Activated T-helper 1 cell treated with anti-CD3 and anti-CD28 coated beads, Interleukin-2, amount 50 U/mL, for 16 hours (primary cell): ENCODE data around the gene PRKAG2.
"Not testable (repeated sequence)": the region's sequence is repeated elsewhere in the genome, so short reads cannot be mapped to it uniquely, and the experiment has no call there.

Experiments
- DNase-seq, 2 donors: peaks; one replicate each; pipeline ENCODE4 v3.0.0-alpha.2; 2020; ENCODE audit warnings: low read depth in 1 of 2, low spot score in 1 of 2

Gene PRKAG2

GRCh38 chr7:151806204-151806603 lies 70.7 kb downstream of the PRKAG2 start:
- no peak for DNase-seq

DNA sequence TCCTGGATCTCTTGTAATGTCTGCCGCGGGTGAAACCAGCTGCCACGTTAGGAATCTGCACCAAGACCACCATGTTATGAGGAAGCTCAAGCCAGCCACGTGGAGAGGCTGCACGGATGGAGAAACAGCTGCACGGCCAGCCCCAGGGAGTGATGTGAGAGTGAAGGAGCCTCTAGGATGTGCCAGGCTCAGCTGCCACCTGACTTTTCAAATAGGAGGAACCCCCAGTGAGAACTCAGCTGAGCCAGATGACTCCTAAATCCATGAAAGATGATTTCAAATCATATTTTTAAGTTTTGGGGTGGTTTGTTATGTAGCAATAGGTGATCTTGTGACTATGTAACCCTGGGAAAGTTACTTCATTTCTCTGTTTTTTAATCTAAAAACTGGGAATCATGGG lies 71.7 kb downstream of the PRKAG2 start:
- no peak for DNase-seq

DNA sequence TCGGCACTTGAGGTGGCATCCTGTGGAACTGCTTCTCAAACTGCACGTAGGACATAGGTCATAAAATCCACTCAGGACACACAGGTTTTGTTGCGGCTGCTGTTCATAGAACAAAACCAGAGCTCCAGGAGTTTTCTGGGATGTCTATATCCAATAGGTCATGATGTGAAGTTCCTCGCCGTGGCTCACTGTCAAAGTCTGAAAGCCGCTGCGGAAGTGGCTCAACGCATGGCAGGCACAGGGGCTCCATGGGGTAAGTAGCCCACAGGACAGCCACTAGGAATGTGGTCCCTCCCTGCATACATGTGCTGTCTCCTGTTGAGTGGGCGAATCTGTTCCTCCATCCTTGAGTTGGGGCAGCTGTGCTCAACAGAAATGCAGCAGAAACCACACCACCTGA lies 72.2 kb downstream of the PRKAG2 start:
- no peak for DNase-seq

GRCh38 chr7:151803841-151804240 lies 73.1 kb downstream of the PRKAG2 start:
- DNase-seq, result no peak

GRCh38 chr7:151802469-151802846 lies 74.5 kb downstream of the PRKAG2 start:
- no peak for DNase-seq

- DNase-seq, result no peak
Measured at GRCh38 chr7:151801782-151802468, 75.0 kb downstream of the PRKAG2 start.

- no peak for DNase-seq
Measured at GRCh38 chr7:151801291-151801690, 75.6 kb downstream of the PRKAG2 start.

DNA sequence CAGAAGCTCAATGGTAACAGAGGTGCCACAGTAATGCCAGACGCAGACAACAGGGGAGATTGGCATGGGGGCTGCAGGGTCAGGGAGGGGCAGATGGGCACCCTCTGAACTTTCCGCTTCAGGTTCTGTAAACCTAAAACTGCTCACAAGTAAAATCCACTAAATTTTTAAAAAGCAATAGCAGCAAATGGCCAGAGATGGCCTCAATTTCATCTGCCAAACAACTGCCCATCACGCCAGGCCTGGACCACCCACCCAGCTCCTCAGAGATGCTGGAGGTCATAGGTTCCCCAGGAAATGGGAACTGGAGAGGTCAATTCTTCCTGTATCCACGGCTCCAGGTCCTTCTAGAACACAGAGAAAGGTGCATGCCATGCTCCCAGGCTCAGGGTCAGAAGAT lies 76.1 kb downstream of the PRKAG2 start:
- no peak for DNase-seq

GRCh38 chr7:151800391-151800790 lies 76.5 kb downstream of the PRKAG2 start:
- no peak for DNase-seq

GRCh38 chr7:151799506-151799905 lies 77.4 kb downstream of the PRKAG2 start:
- DNase-seq, result no peak

DNA sequence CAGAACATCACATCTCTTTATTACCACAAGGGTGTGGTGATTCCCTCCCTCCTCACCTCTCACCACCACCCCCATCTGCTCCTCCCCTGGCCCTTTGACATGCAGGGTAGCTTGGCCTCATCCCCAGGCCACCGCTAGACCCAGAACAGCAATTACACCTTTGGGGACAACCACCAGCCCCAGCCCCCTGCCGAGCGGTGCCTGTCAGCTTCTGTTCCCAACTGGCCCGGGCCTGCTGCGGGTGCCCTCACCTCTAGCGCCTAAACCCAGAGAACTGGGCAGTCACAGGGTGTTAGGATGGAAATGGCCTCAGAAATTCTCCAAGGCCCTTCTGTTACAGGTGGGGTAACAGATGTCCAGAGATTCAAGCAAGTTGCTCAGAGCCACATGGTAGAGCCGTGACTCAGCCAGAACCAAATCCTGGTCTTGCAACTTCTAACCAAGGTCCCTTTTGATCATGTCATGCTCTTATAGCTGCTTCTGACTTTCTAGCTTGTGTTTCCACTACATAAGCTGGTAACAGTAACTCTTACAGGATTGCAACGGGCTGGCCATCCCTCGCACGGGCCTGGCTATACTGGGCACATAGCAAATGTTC lies 78.0 kb downstream of the PRKAG2 start:
- DNase-seq, result no peak

DNA sequence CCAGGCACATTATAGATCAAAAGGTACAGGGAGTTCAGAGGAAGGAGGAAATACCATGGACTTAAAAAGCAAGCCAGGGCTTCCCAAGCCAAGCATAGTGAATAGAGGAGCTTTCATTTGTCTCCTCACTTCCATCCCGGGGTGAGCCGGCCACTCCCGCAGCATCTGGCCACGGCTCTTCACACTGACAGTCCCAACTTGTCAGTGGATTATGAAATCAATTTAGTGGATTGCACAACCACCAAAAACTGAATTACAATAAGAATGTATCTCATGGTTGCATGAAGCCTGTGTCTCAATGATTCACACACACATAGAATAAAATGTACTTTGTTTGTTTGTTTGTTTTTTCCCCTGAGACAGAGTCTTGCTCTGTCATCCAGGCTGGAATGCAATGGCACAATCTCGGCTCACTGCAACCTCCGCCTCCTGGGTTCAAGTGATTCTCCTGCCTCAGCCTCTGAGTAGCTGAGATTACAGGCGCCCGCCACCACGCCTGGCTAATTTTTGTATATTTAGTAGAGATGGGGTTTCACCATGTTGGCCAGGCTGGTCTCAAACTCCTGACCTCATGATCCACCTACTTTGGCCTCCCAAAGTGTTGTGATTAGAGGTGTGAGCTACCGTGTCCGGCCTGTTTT lies 79.1 kb downstream of the PRKAG2 start:
- DNase-seq, result not testable (repeated sequence)

DNA sequence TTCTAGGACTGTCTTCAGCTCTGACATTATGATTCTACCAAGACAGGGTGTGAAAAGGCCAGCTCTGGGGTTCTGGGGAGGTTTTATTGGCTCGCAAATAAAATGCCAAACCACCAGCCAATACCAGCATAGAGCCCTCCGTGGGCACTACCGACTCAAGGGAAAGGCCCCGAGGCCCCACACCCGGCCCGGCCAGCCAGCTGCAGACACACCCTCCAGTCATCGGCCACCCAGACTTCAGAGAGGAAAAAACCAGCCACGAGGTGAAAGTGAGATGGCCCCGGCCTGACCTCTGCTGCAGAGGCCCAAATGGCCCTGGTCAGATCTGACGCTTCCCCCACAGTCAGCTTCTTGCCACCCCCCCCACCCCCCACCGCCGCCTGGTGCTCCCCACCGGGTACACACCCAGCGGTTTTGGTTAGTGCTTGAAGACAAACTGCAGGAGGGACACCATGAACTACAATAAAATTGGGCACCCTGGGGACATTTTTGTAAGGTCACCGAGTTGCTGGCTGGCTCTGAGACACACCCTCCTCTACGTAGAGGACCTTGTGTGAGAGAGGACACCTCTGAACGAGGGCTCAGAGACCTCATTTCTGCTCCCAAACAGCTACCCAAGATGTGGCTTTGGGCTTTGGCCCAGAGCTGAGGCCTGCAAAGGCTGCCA lies 79.9 kb downstream of the PRKAG2 start:
- DNase-seq, result no peak

DNA sequence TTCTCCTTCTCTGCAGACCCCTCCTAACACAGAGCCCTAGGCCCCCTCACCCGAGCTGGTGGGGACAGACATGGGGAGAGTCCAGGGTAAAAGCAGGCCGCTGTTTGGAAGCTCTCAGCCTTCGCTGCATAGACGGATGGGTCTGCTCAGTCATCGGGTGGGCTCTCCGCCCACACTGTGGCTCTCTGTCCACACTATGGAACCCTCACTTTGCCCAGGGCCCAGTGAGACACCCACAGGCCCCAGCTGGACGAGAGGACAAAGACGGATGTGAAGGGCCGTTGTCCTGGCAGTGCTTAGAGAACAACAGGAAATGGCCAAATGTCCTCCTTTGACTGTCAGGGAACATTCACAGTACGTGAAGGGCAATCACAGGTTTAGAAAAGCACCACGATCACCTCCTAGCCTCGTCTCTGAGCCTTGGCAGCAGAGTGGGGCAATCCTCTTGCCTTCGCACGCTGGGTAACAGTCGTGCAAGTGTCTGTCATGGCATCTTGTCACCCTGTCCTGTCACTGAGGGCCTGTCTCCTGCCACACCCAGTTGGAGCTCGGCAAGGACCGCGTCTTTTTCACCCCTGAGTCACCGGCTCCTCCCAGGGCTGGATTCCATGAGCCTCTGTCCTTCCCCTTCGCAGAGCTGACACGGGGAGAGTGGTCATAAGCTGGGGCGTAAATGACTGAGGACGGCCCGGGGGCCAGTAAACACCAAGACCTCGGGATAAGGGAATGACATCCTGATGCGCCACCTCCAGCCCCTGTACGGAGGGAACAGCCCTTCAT lies 80.6 kb downstream of the PRKAG2 start:
- no peak for DNase-seq

DNA sequence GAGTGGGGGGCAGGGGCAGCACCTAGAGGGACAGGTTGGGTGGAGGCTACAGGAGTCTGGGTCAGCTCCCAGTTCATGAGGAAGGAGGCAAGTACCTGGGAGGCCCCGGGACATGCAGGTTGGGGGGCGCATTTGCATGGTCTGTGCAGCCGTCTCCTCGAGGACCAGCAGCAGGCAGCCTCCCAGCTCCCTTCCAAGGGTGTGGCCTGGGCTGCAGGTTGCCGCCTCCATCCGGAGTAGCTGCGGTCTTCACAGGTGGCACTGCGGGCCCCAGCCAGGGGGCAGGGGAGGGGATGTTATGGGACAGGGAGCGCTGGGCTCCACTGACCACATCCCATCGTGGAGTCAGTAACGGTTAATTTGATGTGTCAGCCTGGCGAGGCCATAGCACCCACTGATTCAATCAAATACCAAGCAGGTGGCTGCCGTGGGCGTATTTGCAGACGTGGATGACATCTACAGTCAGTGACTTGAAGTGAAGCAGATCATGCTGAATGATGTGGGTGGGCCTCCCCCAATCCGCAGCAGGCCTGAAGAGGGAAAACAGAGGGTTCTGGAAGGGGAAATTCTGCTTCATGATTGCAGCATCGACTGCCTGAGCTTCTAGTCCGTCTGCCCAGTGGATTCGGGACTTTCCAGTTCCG lies 81.6 kb downstream of the PRKAG2 start:
- DNase-seq, result peak in 1 of 2 donors; percentile 68

- no peak for DNase-seq
Measured at GRCh38 chr7:151794508-151795167, 82.3 kb downstream of the PRKAG2 start.

DNA sequence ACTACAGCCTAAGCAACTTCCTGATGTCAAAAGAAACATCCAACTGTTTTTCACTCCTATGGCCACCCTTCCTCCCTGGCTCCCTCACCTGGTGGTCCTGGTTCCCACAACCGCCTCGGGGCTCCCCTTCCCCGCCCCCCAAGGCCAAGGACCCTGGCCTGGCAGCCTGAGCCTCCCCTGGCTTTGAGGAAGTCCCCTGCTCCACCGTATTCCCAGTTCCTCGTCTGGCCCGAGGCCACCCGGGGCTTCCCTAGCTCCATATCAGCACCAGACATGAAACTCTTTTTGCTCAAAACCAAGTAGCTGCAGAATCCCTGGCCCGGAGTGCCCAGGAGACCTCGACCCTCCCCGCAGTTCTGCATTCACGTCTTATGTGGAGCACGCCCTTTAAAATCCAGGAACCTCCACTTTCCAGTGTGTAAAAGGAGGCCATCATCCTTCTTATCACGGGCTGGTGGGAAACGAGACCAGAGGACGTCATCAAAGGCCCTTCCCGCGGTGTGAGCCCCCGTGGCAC lies 82.9 kb downstream of the PRKAG2 start:
- no peak for DNase-seq

DNA sequence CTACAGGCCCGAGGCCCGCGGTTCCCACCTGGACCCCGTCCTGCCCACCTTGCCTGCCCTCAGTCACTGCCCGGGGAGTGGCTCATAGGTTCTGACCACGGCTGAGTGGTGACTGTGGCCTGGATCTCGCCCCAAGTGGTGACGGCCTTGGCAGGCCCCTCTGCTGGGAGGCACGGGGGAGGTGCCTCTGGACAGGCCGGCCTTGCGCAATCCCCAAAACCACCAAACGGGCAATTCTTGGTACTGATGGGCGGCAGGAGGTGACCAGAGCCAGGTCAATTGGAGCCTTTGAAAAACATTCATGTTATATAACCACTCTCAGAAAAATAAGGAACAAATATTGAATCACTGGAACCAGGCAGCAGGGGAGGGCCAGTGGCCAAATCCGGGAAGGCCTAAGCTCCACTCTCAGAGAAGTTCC lies 83.4 kb downstream of the PRKAG2 start:
- DNase-seq, result no peak

DNA sequence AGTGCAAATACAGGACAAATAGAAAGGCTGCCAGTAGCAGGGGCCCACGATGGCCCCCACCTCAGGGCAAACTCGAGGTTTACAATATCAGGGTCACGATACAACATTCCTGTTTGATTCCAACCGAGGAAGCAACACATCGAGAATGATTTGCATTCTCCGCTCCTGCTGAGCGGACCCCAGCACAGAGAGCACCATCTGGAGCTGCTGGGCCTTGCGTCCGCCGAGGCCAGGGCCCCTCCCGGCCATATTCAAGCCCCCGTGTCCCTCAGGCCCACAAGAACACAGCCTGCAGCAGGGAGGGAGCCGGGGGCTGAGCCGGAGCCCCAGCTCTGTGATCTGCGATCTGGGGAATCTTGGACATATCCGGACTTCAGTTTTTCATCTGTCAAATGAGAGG lies 84.3 kb downstream of the PRKAG2 start:
- no peak for DNase-seq

- DNase-seq, result no peak
Measured at GRCh38 chr7:151792086-151792485, 84.8 kb downstream of the PRKAG2 start.
